Kidney epithelial cell (primary cell): ENCODE measurements around the gene SLC46A1. TPM values are rescaled to one million over a fixed set of nuclear protein-coding genes. Genes with fewer than 3 reads are reported as not detected.
A peak's percentile ranks its signal among the peaks of the same experiment; 100 is the strongest.
"Not testable (repeated sequence)": the region's sequence is repeated elsewhere in the genome, so short reads cannot be mapped to it uniquely, and the experiment has no call there.

ENCODE experiments used
- DNase-seq: peaks from one replicate; pipeline ENCODE4 v3.0.0-alpha.2; 2010; ENCODE audit warnings: low read depth
- H3K27me3 ChIP-seq: 2 replicates; pipeline ENCODE4 v1.6.0; 2011; ENCODE audit warnings: low read length; ENCODE audit not compliant: control insufficient read depth, insufficient read depth
- H3K36me3 ChIP-seq: 2 replicates; pipeline ENCODE4 v1.5.1; 2011; ENCODE audit warnings: low read length; ENCODE audit not compliant: control insufficient read depth, insufficient read depth
- H3K4me3 ChIP-seq: 2 replicates; pipeline ENCODE4 v1.5.1; 2011; ENCODE audit warnings: low read depth, mild to moderate bottlenecking, control low read depth, low read length
- CTCF ChIP-seq: IDR thresholded peaks from 2 replicates; pipeline ENCODE4 v1.5.1; 2011; ENCODE audit warnings: mild to moderate bottlenecking, moderate library complexity, low read length, control low read depth, inconsistent platforms; ENCODE audit not compliant: insufficient read depth, poor library complexity, severe bottlenecking
- total RNA-seq: library from RNA; depleted of rRNA; stranded (reverse); fragments of >200 nt; gene quantifications from 2 replicates; pipeline ENCODE4 v1.2.3, GENCODE V29; 2015

Gene SLC46A1
- 5.2 and 6.2 TPM in 2 replicates for total RNA-seq

GRCh38 chr17:28405632-28406472, at the start of gene SLC46A1:
Gene SLC46A1, minus strand, starts transcription at chr17:28406212. Its CDS starts 98 bp downstream, at chr17:28406114.
- TF ChIP-seq CTCF = no peak
- Histone ChIP-seq H3K4me3 (peak within 1 kb of the TSS; percentile 53), H3K27me3 (no peaks in the 10 kb centered on the region), H3K36me3 (no peaks in the 10 kb centered on the region)
- no peak for DNase-seq

- Histone ChIP-seq H3K36me3 (no peaks in the 10 kb centered on the region), H3K4me3 (no peak overlapping the region), H3K27me3 (no peaks in the 10 kb centered on the region)
- DNase-seq = no peak
- TF ChIP-seq CTCF = no peak
These were observed 43.8 kb upstream of the SLC46A1 start for GRCh38 chr17:28449859-28450258.

- Histone ChIP-seq H3K27me3 (no peaks in the 10 kb centered on the region), H3K36me3 (no peaks in the 10 kb centered on the region), H3K4me3 (no peak overlapping the region)
- DNase-seq = no peak
- no peak for TF ChIP-seq CTCF
These were observed 41.4 kb upstream of the SLC46A1 start for GRCh38 chr17:28447396-28447760.

GRCh38 chr17:28446716-28447395, 40.8 kb upstream of the SLC46A1 start:
- Histone ChIP-seq H3K4me3 (no peak overlapping the region), H3K36me3 (no peaks in the 10 kb centered on the region), H3K27me3 (no peaks in the 10 kb centered on the region)
- TF ChIP-seq CTCF = no peak
- DNase-seq = peak; percentile 16

GRCh38 chr17:28443901-28444638, 38.1 kb upstream of the SLC46A1 start:
- H3K4me3 ChIP-seq = no peak overlapping the region
- H3K36me3 ChIP-seq = no peaks in the 10 kb centered on the region
- no peaks in the 10 kb centered on the region for H3K27me3 ChIP-seq
- TF ChIP-seq CTCF = no peak
- DNase-seq = no peak

GRCh38 chr17:28434326-28434725, 28.3 kb upstream of the SLC46A1 start:
- H3K27me3 ChIP-seq, H3K4me3 ChIP-seq, DNase-seq, H3K36me3 ChIP-seq: not testable (repeated sequence)
